Fibroblast of gingiva (primary cell): ENCODE results near the gene KIF9.
"Not testable (repeated sequence)": the region's sequence is repeated elsewhere in the genome, so short reads cannot be mapped to it uniquely, and the experiment has no call there.

Experiments
- DNase-seq: peaks from one replicate; pipeline ENCODE4 v3.0.0-alpha.2; 2011; ENCODE audit warnings: low read depth

Gene KIF9

DNA sequence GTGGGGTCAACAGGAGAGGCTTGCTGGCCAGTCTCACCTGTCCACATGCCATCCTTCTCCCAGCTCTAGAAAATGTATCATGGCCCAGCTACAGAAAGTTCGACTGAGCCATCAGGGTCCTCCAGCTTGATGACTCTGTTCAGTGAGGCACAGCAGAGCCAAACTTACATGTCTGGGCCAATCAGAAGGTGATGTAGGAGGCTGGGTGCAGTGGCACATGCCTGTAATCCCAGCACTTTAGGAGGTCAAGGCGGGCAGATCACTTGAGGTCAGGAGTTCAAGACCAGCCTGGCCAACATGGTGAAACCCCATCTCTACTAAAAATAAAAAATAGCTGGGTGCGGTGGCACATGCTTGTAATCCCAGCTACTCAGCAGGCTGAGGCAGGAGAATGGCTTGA, 31.5 kb downstream of the KIF9 start:
- not testable (repeated sequence) for DNase-seq

DNA sequence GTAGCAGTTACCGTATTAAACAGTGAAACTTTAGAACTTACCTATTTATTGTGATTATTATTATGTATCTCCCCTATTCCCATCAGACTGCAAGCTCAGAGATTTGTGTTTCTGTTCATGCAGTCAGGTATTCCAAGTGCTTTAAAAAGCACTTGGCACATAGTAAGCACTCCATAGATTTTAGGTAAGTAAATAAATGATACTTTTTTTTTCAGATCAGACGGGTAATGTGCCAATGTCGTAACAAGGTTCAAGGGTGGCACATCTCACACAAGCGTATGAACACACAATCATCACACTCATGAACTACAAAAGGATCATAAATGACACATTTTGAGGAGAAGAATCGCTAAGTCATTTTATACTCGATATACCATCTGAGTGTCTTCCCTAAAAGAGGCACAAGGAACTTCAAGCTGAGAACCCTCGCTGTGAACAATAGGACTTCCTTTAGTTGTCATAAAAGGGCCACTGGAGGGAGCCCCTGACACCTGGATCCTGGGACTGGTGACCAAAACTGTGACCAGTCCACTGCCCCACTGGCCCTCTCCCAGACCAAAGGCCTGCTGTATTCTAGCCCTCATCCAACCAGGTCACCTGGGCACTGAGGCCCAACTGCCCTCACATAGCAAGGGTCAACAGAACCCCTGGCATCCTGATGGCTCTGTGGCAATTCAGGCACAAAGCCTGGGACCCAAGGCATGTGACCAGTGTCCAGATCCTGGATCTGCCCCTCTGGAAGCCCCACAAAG, 32.1 kb downstream of the KIF9 start:
- no peak for DNase-seq

DNA sequence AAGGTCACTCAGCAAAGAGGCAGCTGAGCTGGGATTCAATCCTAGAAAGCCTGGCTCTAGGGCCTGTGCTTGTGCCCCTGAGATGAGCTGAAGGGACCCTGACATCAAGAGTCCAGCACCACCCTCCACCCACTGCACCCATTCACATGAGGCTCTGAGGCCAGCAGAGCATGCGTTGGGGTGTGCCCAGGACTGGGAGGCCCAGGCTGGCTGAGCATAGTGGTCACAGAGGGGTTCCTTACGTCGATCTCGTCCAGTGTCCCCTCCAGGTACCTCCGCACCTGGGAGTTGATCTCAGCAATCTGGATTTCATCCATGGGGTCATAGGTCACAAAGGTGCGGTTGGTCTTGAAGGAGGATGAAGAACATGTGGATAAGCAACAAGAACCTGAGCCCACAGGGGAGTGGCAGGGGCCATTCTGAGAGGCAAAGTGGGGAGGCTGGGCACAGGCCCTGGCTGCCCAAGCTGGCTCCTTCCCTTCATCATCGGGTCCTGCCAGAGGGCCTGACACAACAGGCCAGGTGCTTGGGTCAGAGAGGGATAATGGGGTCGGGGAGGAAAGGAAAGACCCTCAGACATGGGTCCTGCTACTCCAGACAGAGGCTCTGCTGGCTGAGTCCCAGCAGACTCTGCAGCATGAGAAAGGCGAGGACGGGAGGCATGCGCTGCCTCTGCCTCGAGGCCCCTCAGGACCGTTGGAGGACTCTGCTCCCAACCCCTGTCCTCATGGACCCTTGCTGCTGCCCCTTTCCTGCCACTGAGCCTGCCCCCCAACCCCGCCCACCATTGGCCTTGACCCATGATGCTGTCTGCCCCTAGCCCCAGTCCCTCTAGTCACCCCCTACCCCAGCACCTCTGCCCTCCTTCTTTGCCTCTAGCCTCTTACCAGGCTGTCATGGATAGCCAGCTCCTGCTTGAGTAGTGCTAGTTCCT, 35.2 kb downstream of the KIF9 start:
- DNase-seq, result no peak

DNA sequence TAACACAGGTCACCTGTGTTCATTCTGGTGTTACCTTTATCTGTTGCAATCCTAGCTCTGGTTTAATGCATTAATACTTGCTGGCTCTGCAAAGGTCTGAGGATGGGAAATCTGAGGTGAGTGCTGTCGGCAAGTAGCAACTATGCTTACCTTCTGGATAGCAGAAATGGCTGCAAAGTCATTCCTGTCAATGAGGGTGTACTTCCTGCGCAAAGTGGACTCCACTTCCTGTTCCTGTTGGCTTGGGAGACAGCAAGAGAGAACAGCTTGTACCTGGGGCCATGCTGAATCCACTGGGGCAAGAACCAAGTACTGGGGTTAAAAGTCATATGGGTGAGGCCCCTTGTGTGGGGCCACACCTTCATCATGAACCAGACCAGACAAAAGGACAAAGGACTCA, 37.3 kb downstream of the KIF9 start:
- DNase-seq, result no peak

DNA sequence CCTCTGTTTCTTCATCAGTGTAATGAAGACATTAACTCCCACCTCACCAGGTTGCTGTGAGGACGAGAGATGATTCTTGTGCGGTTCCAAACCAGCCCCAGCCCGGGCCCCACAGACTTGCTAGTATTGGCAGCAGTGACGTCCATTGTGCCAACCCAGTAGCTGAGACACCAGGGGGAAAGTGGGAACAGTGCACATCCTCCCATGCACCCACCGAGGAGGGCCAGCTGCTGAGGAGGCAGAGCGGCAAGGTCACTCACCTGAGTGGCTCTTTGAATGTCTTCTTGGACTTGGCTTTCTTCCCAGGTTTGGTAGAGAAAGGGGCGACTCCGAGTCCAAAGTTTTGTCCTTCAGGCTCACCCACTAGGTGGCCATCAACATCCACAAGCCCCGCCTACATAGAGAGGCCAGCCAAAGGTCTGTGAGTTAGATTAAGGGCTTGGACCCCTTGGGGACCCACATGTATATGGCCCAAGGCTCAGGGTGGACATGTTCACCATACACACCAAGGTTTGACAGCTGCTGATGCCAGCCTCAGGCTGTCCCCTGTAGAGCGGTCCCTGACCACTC, 38.0 kb downstream of the KIF9 start:
- DNase-seq, result no peak

DNA sequence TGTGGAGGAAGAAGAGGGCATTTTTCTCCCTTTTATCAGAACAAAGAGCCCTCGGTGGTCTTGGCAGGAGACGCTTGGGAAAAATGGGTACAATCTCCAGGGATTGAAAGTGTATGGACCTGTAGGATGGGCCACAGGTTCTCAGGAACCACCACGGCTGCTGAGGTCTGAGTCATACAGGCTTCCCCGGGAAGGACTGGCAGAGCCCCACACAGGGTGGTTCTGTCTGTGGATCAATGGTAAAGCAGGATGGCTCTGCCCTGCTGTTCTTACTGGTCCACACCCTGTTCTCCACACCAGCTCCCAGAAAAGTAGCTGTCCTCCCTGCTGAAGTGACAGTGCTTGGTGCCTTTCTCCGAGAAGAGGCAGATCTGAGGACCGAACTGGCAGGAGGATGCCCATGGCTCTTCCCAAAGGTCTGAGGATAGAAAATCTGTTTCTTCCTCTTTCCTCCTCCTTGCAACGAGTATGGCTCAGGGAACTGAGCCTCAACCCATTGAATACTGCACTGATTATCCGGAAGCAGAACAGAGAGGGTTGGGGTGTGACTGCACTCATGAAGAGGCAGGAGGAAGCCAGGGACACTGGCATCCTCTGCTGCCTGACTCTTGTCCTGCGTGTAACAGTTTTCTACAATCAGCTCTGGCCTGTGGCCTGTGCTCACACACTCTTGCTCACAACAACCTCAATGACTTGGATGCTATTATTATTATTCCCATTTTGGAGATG, 39.0 kb downstream of the KIF9 start:
- no peak for DNase-seq

DNA sequence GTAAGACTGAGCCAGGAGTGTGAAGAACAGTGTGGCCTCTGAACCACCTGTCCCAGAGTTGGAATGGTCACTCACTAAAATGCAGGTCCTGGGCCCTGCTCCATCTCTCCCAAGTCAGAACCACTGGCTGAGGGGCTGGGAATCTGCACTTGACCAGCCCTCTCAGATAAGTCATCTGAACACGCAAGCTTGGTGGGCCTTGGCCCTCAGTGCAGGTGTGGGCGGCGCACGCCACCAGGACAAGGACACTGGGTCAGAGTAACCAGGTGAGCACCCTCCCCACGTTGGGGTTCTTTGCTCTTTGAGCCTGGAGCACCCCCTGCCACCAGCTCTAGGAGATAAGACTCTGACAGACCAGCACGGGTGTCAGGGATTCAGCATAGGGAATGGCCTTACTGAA, 42.7 kb downstream of the KIF9 start:
- no peak for DNase-seq

DNA sequence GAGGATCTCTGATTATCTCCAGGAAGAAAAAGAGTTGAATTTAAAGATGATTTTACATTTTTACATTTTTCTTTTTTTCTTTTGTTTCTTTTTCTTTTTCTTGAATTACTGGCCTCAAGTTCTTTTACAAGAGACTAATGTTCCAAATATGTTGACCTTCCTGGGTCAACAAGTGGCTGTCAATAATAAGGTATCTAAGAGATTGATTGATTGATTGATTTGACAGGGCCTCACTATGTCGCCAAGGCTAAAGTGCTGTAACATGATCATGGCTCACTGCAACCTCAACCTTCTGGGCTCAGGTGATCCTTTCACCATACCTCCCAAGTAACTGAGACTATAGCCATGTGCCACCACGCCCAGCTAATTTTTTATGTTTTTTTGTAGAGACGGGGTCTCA, 44.6 kb downstream of the KIF9 start:
- no peak for DNase-seq

DNA sequence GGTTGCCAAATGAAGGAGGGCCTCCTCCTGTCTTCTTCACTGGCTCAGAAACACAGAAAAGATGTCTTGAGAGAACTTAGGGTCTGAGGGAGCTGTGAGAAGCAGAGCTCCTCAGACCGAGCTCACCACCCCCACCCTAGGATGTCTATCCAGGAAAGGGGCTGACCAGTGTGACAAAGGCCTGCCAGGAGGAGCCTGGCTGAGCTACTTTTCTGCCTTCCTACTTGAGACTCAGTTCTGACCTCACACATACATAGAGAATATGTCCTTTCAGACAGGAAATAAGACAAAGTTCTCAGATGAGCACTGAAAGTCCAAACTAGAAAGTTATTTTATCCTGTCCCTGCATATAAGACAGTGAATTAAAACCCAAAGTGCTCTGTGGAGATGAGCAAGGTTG, 54.5 kb downstream of the KIF9 start:
- DNase-seq, result no peak

DNA sequence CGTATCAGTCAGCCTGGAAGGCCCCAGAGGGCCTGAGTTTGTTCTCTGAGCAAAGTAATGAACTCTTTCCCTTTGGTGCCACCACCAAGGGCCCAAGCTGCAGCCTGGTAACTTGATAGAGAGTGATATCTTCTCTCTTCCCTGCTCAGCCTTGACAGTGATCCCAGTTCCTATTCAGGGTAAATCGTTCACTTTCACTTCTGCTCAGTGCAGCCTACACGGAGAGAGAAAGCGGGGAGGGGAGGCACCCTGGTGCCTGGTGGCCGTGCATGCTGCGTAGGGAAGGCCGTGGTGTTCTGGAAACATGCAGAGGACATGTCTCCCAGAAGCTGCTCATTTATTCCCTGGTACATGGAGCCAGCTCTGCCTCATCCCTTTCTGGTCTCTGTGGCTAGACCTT, 54.9 kb downstream of the KIF9 start:
- no peak for DNase-seq

DNA sequence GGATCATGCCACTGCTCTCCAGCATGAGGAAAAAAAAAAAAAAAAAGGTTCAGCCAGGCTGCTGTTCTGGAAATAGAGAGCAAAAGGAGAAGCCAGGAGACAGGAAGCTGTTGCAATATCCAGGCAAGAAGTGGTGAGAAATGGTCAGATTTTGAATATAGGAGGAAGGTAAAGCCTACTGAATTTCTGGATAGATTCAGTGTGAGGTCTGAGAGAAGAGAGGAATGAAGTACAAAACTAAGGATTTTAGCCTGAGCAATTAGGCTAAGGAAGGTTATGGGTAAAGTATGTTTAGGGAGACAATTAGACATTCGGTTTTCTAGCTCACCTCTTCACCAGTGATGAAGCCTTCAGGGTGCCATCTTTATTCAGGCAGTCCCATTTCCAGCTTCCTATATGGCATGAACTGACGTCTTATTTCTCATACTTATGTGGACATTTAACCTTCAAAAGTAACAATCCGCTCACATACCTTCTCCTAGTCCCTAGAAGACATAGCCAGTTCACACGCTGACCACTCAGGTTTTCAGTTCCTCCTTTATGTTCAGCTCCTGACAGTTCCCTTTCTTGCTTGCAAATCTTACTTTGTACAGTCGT, 57.2 kb downstream of the KIF9 start:
- DNase-seq, result peak; percentile 19

DNA sequence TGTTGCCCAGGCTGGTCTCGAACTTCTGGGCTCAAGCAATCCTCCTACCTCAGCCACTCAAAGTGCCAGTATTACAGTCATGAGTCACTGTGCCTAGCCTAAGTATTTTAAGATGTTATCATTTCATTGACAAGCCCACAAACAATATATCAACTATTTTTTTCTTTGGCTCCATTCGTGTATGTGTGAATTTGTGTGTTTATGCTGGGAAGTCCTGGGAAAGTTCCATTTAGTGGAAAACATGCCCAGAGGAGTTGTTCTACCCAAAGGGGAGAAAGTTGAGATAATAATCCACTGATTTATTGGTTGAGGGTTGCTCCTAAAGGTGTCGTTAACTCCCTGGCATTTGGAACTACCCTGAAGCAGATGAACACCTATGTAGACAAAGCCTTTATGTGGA, 58.8 kb downstream of the KIF9 start:
- no peak for DNase-seq

DNA sequence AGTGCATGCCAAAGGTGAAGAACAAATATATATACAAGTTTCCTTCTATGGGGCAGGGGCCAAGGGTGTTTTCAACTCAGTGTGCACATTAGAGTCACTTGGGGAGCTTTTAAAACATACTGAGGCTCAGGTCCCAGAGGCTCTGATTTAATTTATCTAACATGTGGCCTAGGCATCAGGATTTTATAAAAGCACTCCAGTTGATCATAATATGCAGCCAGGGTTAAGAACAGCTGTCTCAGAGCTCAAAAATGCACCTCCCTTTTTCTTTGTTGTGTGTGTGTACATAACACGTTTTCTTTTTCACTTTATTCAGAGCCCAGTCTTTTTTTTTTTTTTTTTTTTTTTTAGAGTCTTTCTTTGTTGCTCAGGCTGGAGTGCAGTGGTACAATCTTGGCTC, 60.8 kb downstream of the KIF9 start:
- no peak for DNase-seq

DNA sequence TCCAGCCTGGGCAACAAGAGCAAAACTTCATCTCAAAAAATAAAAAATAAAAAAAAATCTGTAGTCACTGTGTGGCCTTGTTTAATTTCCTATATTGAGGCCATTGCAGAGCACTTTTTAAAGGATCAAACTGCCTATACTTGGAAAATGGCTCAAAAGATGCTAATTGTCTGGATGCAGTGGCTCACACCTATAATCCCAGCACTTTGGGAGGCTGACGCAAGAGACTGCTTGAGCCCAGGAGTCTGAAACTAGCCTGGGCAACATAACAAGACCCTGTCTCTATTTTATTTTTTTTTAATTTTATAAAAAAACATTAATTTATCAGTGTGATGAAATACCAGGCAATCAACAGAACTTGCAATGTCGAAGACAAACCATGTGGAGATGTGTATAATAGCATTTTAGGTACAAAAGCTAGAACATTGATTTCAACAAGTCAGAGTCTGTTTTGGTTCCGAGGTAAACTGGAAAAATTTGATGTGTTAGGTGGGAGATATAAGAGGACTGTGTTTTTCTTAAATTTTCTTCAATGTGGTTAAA, 71.7 kb downstream of the KIF9 start:
- no peak for DNase-seq

DNA sequence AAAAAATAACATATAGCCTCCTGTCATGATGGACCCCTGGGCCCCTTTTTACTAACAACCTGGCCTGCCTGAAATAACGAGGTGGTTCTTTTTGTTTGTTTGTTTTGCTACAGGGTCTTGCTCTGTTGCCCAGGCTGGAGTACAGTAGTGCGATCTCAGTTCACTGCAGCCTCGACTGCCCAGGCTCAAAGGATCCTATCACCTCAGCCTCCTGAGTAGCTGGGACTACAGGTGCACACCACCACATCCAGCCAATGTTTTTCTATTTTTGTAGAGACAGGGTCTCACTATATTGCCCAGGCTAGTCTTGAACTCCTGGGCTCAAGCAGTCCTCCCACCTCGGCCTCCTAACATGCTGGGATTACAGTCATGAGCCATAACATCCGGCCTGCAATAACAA, 76.6 kb downstream of the KIF9 start:
- DNase-seq, result not testable (repeated sequence)

DNA sequence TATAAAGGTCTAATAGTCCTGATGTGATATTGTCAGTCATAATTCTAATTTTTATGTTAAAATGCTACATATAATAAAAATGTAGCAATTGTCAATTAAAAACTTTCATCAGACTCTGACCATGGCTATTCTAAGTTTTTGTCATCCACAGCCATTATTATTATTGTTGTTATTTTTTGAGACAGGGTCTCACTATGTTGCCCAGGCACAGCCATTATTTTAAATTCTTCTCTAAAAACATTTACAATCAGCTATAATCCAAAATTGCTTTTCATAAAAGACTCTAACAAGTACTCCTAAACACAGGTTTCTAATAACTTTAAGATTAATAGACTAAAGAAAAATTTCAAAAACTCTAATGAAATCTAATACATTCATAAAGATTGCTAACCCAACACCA, 77.7 kb downstream of the KIF9 start:
- DNase-seq, result no peak

DNA sequence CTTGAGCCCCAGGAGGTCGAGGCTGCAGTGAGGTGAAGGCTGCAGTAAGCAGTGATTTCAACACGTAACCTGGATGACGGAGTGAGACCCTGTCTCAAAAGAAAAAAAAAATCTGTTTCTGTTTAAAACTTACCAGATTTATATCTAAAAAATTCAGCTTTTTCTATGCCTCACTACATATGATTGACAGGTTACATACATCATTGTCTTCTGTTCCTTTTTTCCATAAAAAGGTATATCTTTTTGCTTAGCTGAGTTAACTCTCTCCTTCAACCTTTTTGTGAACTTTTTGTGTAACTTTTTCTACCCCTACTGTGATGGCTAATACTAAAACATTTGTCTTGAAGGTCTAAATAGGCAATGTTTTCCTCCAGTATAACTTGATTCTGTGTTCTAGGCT, 80.1 kb downstream of the KIF9 start:
- no peak for DNase-seq

DNA sequence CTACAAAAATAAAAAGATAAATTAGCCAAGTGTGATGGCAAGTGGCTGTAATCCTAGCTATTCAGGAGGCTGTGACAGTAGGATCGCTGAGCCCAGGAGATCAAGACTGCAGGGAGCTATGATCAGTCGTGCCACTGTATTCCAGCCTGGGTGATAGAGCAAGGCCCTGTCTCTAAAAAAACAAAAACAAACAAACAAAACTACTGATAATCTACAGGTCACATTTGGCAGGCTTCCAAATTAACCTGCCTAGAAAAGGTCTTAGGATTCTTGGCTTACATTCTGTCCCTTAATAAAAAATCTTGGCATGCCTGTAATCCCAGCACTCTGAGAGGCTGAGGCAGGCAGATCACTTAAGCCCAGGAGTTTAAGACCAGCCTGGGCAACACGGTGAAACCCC, 85.3 kb downstream of the KIF9 start:
- no peak for DNase-seq

DNA sequence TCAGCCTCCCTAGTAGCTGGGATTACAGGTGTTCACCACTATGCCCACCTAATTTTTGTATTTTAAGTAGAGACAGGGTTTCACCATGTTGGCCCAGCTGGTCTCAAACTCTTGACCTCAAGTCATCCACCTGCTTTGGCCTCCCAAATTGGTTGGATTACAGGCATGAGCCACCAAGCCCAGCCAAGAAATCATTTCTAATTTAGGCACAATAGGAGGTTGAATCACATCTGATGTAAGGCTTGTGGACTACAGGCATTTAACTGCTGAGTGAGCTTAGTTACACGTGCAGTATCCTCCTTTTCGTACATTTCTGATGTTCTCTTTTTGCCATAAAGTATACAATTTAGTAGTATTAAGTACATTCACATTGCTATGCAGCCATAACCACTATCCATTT, 87.6 kb downstream of the KIF9 start:
- DNase-seq, result no peak

DNA sequence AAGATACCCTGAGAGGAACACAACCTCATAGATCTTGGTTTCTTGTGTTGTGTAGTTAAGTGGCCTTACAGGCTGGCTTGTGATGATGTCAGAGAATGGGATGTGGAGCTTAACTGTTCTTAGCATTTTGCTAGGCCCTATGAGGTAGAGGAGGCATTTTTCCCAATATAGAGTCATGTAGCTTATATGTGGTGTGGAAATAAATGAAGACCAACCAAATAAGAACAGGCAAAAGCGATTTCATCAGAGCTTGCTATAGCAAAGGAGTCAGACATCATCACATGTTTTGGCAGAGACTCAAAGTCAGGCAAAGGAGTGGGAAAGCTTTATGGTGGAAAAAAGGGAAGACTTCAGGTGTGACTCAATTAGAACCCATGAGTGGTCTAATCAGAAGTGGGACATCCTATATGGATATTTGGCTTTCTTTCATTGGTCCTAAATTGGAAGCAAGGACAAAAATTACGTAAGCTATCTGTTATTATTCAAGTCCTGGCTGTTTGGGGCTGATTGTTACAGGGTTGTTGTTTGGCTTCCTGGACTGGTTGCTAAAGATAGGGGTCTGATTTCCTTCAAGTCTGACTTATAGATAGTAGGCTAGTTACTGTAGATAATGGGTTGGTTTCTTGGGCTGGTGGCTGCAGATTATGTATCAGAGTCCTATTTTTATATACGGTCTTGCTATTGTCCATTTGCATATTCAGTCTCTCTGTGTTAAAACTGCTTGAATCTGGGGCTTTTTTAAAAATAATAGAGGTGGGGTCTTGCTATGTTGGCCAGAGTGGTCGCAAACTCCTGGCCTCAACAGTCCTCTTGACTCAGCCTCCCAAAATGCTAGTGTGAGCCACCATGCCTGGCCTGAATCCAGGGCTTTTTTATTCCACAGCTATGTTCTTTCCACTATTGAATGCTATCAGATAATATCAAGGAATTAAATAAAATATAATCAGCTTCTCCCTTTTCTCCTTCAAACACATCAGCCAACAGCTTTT, 88.4 kb downstream of the KIF9 start:
- peak; percentile 59 for DNase-seq
